Astrocyte (in vitro differentiated cells and primary cell): ENCODE data around the gene GLYR1. TPM values are rescaled to one million over a fixed set of nuclear protein-coding genes. Genes with fewer than 3 reads are reported as not detected.

Experiments
- DNase-seq: peaks from one replicate; pipeline ENCODE4 v3.0.0-alpha.2; 2010; ENCODE audit warnings: low read depth
- FAIRE-seq: peaks from 2 replicates; lab custom pipeline; 2011; peaks lifted over from hg19 to GRCh38; lab: Jason Lieb, UNC
- H2AFZ ChIP-seq: 2 replicates; pipeline ENCODE4 v1.6.0; 2012; ENCODE audit warnings: low read depth, low read length, inconsistent platforms
- H3K27ac ChIP-seq: 2 replicates; pipeline ENCODE4 v1.5.1; 2011; ENCODE audit warnings: low read depth, low read length, inconsistent platforms
- H3K27me3 ChIP-seq: 2 replicates; pipeline ENCODE4 v1.6.0; 2011; ENCODE audit warnings: low read length, inconsistent platforms; ENCODE audit not compliant: insufficient read depth
- H3K36me3 ChIP-seq: 2 replicates; pipeline ENCODE4 v1.5.1; 2011; ENCODE audit warnings: low read length, inconsistent platforms; ENCODE audit not compliant: insufficient read depth
- H3K4me1 ChIP-seq: 2 replicates; pipeline ENCODE4 v1.5.1; 2011; ENCODE audit warnings: low read length, inconsistent platforms; ENCODE audit not compliant: insufficient read depth
- H3K4me2 ChIP-seq: 2 replicates; pipeline ENCODE4 v1.6.0; 2012; ENCODE audit warnings: low read length, inconsistent platforms
- H3K4me3 ChIP-seq: 2 replicates; pipeline ENCODE4 v1.5.1; 2011; ENCODE audit warnings: low read depth, mild to moderate bottlenecking, low read length, inconsistent platforms; ENCODE audit not compliant: insufficient read depth
- H3K79me2 ChIP-seq: 2 replicates; pipeline ENCODE4 v1.6.0; 2012; ENCODE audit warnings: mild to moderate bottlenecking, low read length, inconsistent platforms; ENCODE audit not compliant: insufficient read depth
- H3K9ac ChIP-seq: 2 replicates; pipeline ENCODE4 v1.6.0; 2012; ENCODE audit warnings: mild to moderate bottlenecking, low read length, inconsistent platforms
- H3K9me3 ChIP-seq: 2 replicates; pipeline ENCODE4 v1.5.1; 2012; ENCODE audit warnings: low read depth, mild to moderate bottlenecking, low read length, inconsistent platforms; ENCODE audit not compliant: insufficient read depth
- H4K20me1 ChIP-seq: 2 replicates; pipeline ENCODE4 v1.6.0; 2012; ENCODE audit warnings: low read length, inconsistent platforms; ENCODE audit not compliant: insufficient read depth
- H3K27ac Mint-ChIP-seq: one replicate; pipeline ENCODE4 v1.8.0; 2021; ENCODE audit warnings: mild to moderate bottlenecking, mixed read lengths; ENCODE audit not compliant: unreplicated experiment
- H3K27me3 Mint-ChIP-seq: one replicate; pipeline ENCODE4 v1.8.0; 2021; ENCODE audit warnings: low read depth, mixed read lengths; ENCODE audit not compliant: unreplicated experiment
- H3K36me3 Mint-ChIP-seq: one replicate; pipeline ENCODE4 v1.8.0; 2021; ENCODE audit warnings: low read depth, mixed read lengths; ENCODE audit not compliant: unreplicated experiment
- H3K4me1 Mint-ChIP-seq: one replicate; pipeline ENCODE4 v1.8.0; 2021; ENCODE audit warnings: low read depth, mixed read lengths; ENCODE audit not compliant: unreplicated experiment
- H3K4me3 Mint-ChIP-seq: one replicate; pipeline ENCODE4 v1.8.0; 2021; ENCODE audit warnings: mild to moderate bottlenecking, moderate library complexity, mixed read lengths; ENCODE audit not compliant: unreplicated experiment
- H3K9me3 Mint-ChIP-seq: one replicate; pipeline ENCODE4 v1.8.0; 2021; ENCODE audit warnings: mild to moderate bottlenecking, mixed read lengths; ENCODE audit not compliant: unreplicated experiment
- CTCF ChIP-seq: IDR thresholded peaks from 2 replicates; pipeline ENCODE4 v1.5.1; 2011; ENCODE audit warnings: low read depth, mild to moderate bottlenecking, inconsistent platforms, low read length, moderate library complexity; ENCODE audit not compliant: insufficient read depth
- EZH2 ChIP-seq: IDR thresholded peaks from 2 replicates; pipeline ENCODE4 v1.6.1; 2012; ENCODE audit warnings: mild to moderate bottlenecking, low read length, inconsistent platforms; ENCODE audit not compliant: insufficient read depth
- total RNA-seq: library from RNA; stranded (reverse); gene quantifications from 2 replicates; pipeline ENCODE4 v1.2.1, GENCODE V29; 2021

Gene GLYR1
- total RNA-seq, 1 donor from 2014 or later = 77.8 TPM

DNA sequence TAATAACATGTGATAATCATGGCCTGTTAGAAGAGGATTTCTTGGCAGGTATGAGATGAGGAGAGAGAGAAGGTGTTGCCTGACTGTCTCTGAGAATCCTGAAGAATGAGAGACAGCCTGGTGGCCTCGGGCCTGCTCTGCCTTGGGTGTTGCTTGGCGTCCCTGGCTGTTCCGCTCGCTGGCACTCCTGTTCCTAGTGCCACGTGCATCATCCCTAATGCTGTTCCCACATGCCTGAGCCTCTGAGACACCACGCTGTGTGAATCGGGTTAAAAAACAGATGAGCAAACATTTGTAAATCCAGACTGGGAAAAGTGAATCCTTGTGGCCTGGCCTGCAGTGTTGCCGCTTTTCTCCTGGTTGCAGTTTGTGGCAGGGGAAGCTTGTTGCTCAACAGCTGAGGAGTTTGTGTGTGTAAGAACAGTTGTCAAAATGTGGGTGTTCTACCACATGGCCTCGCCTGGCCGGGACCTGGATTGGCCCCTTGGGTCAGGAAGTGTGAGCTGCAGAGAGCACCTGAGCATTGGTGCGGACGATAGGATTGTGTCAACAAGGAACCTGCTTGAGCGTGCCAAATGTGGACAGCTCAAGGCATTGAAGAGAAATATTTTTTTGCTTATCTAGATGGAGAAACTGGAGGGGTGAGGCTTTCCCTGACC lies 22.2 kb upstream of the GLYR1 start:
- no peaks in the 10 kb centered on the region for H3K9me3 Mint-ChIP-seq
- FAIRE-seq (no peak), DNase-seq (no peak)
- Histone ChIP-seq H3K4me2 (no peak overlapping the region), H2AFZ (no peak overlapping the region), H3K27ac (no peak overlapping the region), H3K27me3 (no peaks in the 10 kb centered on the region), H3K36me3 (peaks cover 32% of the 10 kb centered on the region), H3K79me2 (peaks cover 59% of the 10 kb centered on the region), H3K9me3 (no peaks in the 10 kb centered on the region), H3K4me3 (no peak overlapping the region), H4K20me1 (peaks cover 83% of the 10 kb centered on the region), H3K9ac (no peak overlapping the region), H3K4me1 (no peaks in the 10 kb centered on the region)
- TF ChIP-seq CTCF (no peak), EZH2 (no peak)
- peaks cover 27% of the 10 kb centered on the region for H3K36me3 Mint-ChIP-seq
- no peaks in the 10 kb centered on the region for H3K27me3 Mint-ChIP-seq
- no peak overlapping the region for H3K27ac Mint-ChIP-seq
- H3K4me3 Mint-ChIP-seq = no peak overlapping the region
- peaks cover 16% of the 10 kb centered on the region for H3K4me1 Mint-ChIP-seq

DNA sequence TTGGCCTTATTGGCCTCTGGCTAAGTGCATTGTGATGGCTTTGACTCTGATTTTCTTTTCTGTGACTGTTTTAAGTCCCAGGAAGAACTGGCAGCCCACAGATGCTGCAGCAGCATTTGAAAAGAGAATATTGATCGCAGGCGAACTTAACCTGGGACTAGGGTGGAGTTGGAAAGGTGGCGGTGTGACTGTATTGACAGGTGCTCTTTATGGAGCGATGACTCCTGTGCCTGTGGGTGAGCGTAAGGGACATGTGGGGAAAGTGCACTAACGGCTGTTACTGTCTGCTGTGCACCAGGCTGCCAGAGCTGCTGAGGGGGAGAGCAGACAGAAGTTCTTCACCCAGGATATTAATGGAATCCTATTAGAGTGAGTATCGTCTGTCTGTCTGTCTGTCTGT lies 21.4 kb upstream of the GLYR1 start:
- H3K4me1 Mint-ChIP-seq = peaks cover 16% of the 10 kb centered on the region
- no peaks in the 10 kb centered on the region for H3K9me3 Mint-ChIP-seq
- Histone ChIP-seq H4K20me1 (peaks cover 84% of the 10 kb centered on the region), H3K27ac (no peak overlapping the region), H3K4me1 (no peaks in the 10 kb centered on the region), H3K9me3 (no peaks in the 10 kb centered on the region), H3K27me3 (no peaks in the 10 kb centered on the region), H3K4me2 (no peak overlapping the region), H3K4me3 (no peak overlapping the region), H2AFZ (no peak overlapping the region), H3K79me2 (peaks cover 66% of the 10 kb centered on the region), H3K9ac (no peak overlapping the region), H3K36me3 (peaks cover 27% of the 10 kb centered on the region)
- H3K4me3 Mint-ChIP-seq = no peak overlapping the region
- H3K27me3 Mint-ChIP-seq = no peaks in the 10 kb centered on the region
- FAIRE-seq = no peak
- H3K27ac Mint-ChIP-seq = no peak overlapping the region
- no peak for DNase-seq
- no peak for TF ChIP-seq CTCF
- TF ChIP-seq EZH2 = no peak
- H3K36me3 Mint-ChIP-seq = peaks cover 27% of the 10 kb centered on the region

DNA sequence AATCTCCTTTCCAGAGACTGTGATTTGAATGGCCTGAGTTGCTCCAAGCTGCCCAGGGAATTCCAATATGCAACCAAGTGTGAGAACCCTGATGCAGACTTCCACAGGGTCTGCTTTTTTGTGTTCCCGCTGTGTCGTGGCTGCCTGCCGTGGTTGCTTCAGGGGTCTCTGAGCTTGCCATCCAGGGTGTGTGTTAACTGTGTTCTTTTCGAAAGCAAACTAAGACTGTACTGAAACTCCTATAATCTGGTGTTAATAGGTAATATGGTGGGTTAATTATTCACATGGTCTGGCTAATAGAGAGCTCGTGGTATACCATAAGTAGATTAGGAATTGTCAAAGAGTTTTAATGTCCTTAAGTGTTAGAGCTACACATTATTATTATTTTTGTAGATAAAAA lies 20.9 kb upstream of the GLYR1 start:
- Mint-ChIP-seq H3K36me3 (peaks cover 24% of the 10 kb centered on the region), H3K4me1 (peaks cover 16% of the 10 kb centered on the region), H3K27me3 (no peaks in the 10 kb centered on the region), H3K9me3 (no peaks in the 10 kb centered on the region), H3K27ac (no peak overlapping the region), H3K4me3 (no peak overlapping the region)
- FAIRE-seq (no peak), DNase-seq (no peak)
- H4K20me1 ChIP-seq = peaks cover 84% of the 10 kb centered on the region
- H3K27ac ChIP-seq = no peak overlapping the region
- H3K79me2 ChIP-seq = peaks cover 72% of the 10 kb centered on the region
- no peaks in the 10 kb centered on the region for H3K9me3 ChIP-seq
- H3K4me1 ChIP-seq = no peaks in the 10 kb centered on the region
- H3K9ac ChIP-seq = no peak overlapping the region
- peaks cover 21% of the 10 kb centered on the region for H3K36me3 ChIP-seq
- H3K4me3 ChIP-seq = no peak overlapping the region
- no peak overlapping the region for H2AFZ ChIP-seq
- H3K4me2 ChIP-seq = no peak overlapping the region
- no peaks in the 10 kb centered on the region for H3K27me3 ChIP-seq
- TF ChIP-seq CTCF (no peak), EZH2 (no peak)
